SW 1271 (cell line): ENCODE data around the gene CC2D2B.
A peak's percentile ranks its signal among the peaks of the same experiment; 100 is the strongest.
"Not testable (repeated sequence)": the region's sequence is repeated elsewhere in the genome, so short reads cannot be mapped to it uniquely, and the experiment has no call there.

Source experiments
- DNase-seq, 2 experiments: peaks; one replicate each; lab custom pipeline; 2025; lab: John Stamatoyannopoulos, UW

CC2D2B gene

DNA sequence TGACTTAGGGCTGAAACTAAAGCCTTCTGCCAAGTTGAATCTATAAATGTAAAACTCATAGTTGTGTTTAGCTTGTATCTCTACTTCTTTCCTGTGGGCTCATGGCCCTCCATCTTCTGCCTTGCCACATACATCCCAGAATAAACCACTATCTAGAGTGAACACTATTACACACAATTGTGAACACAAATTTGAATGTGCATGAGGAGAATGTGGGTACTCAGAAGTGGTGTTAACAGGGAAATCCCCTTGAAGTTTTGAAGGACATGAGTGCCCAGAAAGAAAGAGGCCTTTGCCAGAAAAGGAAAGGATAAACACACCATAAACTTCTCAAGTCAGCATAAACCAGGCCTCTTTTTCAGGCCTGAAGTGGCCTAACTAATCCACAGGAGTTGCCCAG, 115.4 kb downstream of the CC2D2B start:
- DNase-seq: no peak

- DNase-seq: peak in 1 of 2 experiments; percentile 3
Observed at GRCh38 chr10:96025566-96025965, 117.8 kb downstream of the CC2D2B start.

DNA sequence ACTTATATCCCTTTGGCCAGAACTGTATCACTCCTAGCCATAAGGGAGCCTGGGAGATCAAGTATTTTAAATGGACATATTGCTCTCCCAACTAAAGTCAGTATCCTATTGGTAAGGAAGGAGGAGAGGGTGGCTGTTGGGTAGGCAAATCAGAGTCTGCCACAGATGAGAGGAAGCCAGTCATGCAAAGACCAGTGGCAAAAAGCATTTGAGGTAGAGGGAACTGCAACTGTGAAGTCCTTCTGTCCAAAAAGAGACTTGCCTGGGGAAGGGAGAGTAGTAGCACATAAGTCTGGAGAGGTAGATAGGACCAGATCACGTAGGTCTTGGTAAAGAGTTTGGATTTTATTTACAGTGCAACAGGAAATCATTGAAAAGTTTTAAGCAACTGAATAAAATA, 126.8 kb downstream of the CC2D2B start:
- no peak for DNase-seq

GRCh38 chr10:96038476-96039387, 131.0 kb downstream of the CC2D2B start:
- DNase-seq: no peak

- DNase-seq: no peak
Observed at GRCh38 chr10:96041146-96041545, 133.4 kb downstream of the CC2D2B start.

DNA sequence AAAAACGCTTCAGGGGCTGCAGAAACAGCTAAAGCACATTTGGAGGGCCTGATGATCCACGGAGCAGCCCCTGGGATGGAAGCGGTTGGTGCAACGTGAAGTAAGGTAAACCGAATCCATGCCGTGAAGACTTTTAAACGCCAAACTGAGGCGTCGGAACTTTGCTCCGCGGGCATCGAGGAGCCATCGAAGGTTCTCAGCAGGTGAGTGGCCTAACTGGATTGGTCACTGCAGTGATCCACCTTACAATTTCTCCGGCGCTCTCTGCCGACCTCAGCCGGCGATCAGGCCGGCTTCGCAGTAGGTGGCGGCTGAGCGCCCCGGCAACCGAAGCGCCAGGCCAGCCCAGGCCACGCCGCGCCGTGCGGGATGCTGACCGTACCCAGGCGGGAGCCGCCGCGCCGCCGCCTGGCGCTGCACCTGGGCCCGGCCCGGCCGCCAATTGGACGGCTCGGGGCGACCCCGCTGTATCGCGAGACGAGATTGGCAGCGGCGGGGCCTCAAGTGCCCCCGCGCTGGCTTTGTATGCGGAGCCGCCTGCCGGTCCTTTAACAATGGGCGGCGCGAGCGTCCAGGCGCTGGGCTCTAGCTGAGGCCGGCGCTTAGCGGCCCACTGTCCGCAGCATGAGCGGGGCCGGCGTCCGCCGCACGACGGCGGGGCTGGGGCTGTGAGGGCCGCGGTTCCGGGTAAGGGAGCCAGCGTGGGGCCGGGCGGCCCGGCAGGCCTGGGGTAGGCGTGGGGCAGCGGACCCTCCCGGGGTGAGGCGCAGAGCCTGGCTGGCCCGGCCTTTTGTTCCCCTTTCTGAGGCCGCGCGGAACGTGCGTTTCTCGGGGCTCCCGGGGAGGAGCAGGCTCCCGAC, 135.5 kb downstream of the CC2D2B start, which contains the start of gene CCNJ:
Gene CCNJ (plus strand): TSS at position 551 of the 860 bp plus-strand sequence. CDS start 811 bp downstream, outside the sequence.
- DNase-seq: peak; percentile 24 to 69

DNA sequence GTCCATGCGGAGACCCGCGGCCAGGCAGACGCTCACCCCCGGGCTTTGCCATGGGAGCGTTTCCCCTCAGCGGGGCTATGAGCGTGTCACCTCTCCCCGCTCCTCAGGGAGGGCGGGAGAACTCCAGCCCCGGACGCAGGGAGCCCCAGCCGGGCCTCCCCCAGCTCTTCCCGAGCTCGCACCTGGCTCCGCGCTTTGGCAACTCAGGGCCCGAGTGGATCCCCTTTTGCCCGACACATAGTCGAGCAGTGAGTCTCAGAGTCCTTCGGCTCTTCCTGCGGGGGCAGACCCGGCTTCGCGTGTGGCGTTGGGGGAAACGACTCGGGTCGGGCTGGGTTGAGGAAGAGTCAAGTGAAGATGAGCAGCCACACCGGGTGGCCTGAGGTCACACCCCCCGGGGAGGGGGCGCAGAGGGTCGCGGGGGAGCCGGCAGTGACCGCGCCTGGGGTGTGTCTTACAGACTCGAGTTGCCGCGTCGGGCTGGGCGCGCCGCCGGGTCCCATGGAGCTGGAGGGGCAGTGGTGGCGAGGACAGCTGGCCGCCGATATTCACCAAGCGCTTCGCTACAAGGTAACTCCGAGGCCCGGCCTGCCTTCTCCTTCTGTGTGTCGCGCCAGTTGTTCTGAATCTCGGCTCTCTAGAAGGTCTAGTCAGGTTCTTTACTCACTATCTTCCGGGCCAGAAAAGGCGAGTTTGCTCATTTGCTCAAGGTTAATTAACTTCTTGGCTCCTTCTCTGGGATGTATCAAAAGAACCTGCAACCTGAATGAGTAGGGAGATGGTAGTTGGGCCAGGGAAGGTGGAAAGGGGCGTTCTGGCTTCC, 136.3 kb downstream of the CC2D2B start:
- DNase-seq: no peak

DNA sequence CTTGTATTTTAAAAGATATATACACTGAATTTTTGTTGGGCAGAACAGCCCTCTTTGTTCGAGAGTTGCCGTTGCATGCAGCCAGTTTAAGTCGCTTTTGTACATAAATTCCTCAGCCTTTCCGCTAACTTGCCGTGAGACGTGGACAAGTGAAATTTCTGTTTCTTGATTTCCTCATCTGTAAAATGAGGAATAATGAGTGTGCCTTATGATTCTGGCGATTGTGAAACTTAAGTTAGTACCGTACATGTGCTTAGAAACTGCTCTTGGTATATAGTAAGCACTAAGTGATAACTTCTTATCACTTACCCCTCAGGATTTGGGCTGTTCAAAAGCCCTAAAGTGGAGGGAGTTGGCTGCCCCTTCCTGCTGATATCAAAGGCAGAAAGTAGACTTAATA, 137.0 kb downstream of the CC2D2B start:
- DNase-seq: no peak

- no peak for DNase-seq
Observed at GRCh38 chr10:96046546-96046945, 138.8 kb downstream of the CC2D2B start.

- DNase-seq: peak in 1 of 2 experiments; percentile 3
Observed at GRCh38 chr10:96047004-96047649, 139.4 kb downstream of the CC2D2B start.

DNA sequence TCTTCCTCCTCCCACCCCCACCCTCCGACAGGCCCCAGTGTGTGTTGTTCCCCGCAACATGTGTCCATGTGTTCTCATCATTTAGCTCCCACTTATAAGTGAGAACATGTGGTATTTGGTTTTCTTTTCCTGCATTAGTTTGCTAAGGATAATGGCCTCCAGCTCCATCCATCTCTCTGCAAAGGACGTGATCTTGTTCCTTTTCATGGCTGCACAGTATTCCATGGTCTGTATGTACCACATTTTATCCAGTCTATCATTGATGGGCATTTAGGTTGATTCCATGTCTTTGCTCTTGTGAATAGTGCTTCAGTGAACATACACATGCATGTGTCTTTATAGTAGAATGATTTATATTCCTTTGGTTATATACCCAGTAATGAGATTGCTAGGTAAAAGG, 140.2 kb downstream of the CC2D2B start:
- not testable (repeated sequence) for DNase-seq

GRCh38 chr10:96049340-96049739, 141.6 kb downstream of the CC2D2B start:
- DNase-seq: no peak

DNA sequence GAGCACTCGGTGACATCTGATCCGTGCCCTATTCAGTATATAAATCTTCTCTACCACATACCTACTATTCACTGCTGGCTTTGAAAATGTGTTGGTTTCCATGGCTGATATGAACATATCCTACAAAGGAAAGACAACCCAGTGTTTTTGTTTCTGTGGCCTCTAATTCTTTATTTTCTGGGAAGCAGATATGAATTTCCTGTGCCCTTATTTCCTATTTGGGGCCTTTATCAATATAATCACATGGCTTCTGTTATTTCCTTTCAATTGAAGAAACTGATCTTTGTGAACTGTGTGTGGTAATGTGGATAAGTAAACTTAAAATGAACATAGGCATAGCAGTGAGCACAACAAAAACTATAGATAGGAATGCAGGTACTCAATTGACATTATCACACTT, 146.2 kb downstream of the CC2D2B start:
- no peak for DNase-seq

GRCh38 chr10:96056787-96057186, 149.0 kb downstream of the CC2D2B start:
- DNase-seq: no peak

DNA sequence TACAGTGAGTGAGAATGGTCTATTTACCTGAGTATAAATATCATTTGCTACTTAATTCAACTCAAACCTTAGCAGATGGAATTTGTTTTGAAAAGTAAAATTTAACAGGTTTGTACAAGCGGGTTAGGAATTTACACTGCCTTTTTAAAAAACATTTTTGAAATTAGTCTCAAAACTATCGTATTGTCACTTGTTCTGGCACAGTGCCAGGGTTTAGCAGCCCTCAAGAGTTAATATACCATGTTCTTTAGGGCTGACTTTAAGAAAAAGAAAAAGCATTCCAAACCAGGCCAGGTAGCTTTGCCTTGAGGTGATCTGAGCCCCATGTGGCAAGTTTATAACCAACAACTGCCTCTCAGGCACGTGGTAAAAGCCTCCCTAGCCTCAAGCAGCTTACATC, 153.5 kb downstream of the CC2D2B start:
- no peak for DNase-seq

- DNase-seq: peak in 1 of 2 experiments; percentile 4
Observed at GRCh38 chr10:96072674-96073073, 164.9 kb downstream of the CC2D2B start.

- DNase-seq: peak in 1 of 2 experiments; percentile 8
Observed at GRCh38 chr10:96073722-96074121, 165.9 kb downstream of the CC2D2B start.

DNA sequence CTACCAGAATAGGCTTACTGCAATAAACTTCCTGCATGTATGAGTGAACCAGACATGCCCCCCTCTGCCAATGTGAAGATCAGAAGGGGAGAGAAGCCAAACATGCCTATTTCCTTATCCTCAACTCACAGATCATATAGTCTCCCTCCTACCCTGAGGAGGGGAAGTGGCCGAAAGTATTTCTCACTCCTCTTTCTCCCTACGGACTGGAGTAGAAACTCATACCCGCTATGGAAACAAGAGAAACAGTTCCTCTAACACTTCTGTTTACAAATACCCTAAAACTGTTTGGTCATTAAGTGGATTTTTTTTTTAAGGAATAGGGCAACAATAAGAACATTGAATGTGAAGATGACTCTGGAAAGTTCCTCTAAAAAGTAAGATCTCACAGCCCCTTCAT, 167.0 kb downstream of the CC2D2B start:
- DNase-seq: no peak

DNA sequence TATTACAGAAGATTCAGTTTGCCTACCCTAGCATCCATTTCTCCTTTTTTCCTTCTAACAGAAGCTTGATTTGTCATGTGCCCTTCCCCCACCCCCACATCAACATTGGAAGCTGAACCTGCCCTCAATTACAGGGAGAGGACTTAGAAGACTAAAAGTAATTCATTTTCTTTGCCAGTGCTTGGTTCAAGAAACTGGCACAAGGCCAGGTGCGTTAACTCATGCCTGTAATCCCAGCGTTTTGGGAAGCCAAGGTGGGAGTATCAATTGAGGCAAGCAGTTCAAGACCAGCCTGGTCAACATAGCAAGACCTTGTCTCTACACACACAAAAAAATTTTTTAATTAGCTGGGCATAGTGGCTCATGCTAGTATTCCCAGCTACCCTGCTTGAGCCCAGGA, 168.2 kb downstream of the CC2D2B start:
- no peak for DNase-seq

DNA sequence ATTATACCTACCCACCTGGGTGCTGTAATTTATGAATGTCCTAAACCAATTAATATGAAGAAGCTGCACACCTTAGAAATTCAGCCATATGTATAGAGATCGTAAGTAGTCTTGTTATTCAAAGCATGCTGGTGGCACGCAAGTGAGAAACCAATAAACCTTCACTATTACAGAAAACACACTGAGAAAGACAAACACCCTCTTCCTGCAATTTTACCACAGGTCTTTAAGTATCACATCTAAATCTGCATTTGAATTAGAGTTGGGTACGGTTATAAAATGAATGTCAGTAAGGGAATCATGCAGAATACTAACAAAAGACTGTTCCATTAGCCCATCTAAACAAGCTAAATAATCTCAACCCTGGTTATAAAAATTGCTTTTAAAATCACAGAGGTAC, 169.4 kb downstream of the CC2D2B start:
- DNase-seq: no peak

GRCh38 chr10:96082153-96082552, 174.4 kb downstream of the CC2D2B start:
- DNase-seq: no peak
